ENCODE data around the gene BCL2L12. TPM values are rescaled to one million over a fixed set of nuclear protein-coding genes. Genes with fewer than 3 reads are reported as not detected.

BCL2L12 gene
- total RNA-seq, 1 experiment from 2014 or later, result 145 TPM

DNA sequence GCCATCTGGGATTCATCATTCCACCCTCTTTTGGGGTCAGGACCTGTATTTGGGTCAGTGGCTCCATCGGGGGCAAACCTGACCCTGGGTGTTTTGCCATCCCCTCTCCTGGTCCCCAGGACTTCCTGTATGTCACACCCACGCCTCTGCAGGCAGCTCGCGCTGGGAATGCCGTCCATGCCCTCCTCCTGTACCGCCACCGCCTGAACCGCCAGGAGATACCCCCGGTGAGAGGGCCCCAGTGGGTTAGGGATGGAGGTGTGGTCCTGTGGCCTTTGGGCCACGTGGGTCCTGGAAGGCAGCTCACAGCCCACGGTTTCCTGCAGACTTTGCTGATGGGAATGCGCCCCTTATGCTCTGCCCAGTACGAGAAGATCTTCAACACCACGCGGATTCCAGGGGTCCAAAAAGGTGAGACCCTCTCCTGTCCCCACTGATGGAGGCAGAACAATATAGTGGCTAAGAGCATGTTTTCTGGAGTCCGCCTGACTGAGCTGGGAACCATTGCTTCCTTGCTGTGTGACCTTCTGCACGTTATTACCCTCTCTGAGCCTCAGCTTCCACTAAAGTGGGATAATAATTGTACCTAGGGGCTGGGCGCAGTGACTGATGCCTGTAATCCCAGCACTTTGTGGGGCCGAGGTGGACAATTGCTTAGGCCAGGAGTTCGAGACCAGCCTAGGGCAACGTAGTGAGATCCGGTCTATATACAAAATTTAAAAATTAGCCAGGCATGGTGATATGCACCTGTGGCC lies 39.3 kb downstream of the BCL2L12 start:
- no peak overlapping the region for H4K5ac ChIP-seq (ENCODE audit: insufficient read length, low read depth, low read length)
- no peak overlapping the region for H2BK120ac ChIP-seq (ENCODE audit: low read depth, low read length, poor library complexity, severe bottlenecking)
- no peak overlapping the region for H3T11ph ChIP-seq (ENCODE audit: low read length)
- H2AFZ ChIP-seq (ENCODE audit: low read length), result no peak overlapping the region
- H4K8ac ChIP-seq (replicated peaks; ENCODE audit: insufficient read length, low read depth, low read length), result no peak overlapping the region
- H3K4ac ChIP-seq (ENCODE audit: low read depth, low read length), result no peak overlapping the region
- no peaks in the 10 kb centered on the region for H3K79me1 ChIP-seq (ENCODE audit: insufficient read depth, low read depth, low read length, poor library complexity, severe bottlenecking)
- no peak overlapping the region for H3K14ac ChIP-seq (ENCODE audit: insufficient read depth, low read length)
- H3K4me3 Mint-ChIP-seq, result no peak overlapping the region
- H3K27me3 Mint-ChIP-seq (ENCODE audit: low read depth), result no peaks in the 10 kb centered on the region; the same call in 1 of the 2 replicates
- no peak overlapping the region for H3K9ac ChIP-seq (ENCODE audit: extremely low read depth, insufficient read length, low read length)
- no peak for TF ChIP-seq CTCF (conservative IDR thresholded peaks at IDR 0.05)
- H3K9me3 ChIP-seq (ENCODE audit: control insufficient read depth, low read depth, low read length), result no peaks in the 10 kb centered on the region
- H3K23me2 ChIP-seq (ENCODE audit: insufficient read length, low read depth, low read length, poor library complexity, severe bottlenecking), result no peaks in the 10 kb centered on the region
- H2BK12ac ChIP-seq (ENCODE audit: insufficient read length, low read depth, low read length), result no peak overlapping the region
- no peak overlapping the region for H3K27ac Mint-ChIP-seq
- no peak overlapping the region for H2BK5ac ChIP-seq (ENCODE audit: insufficient read length, low read length)
- H4K91ac ChIP-seq (ENCODE audit: insufficient read length, low read depth, low read length), result no peak overlapping the region
- peaks cover 21 to 57% (median 51%) of the 10 kb centered on the region in 3 experiments for H3K36me3 Mint-ChIP-seq (ENCODE audit: insufficient read depth in 1 of 3, low read depth in 3 of 3)
- no peaks in the 10 kb centered on the region for H3K4me1 Mint-ChIP-seq
- no peak overlapping the region for H2AK5ac ChIP-seq (ENCODE audit: insufficient read length, low read length)
- no CpG with 5 or more reads among the region's 22 CpGs for WGBS (ENCODE audit: extremely low coverage, insufficient read length, low lambda C conversion rate)
- no peak overlapping the region for H2BK20ac ChIP-seq (ENCODE audit: low read depth, low read length, poor library complexity, severe bottlenecking)
- no peaks in the 10 kb centered on the region for H3K79me2 ChIP-seq (ENCODE audit: insufficient read depth, low read length)
- H3K18ac ChIP-seq (ENCODE audit: insufficient read length, low read depth, low read length), result no peak overlapping the region
- H4K20me1 ChIP-seq (ENCODE audit: control insufficient read depth, insufficient read depth, insufficient read length), result no peaks in the 10 kb centered on the region
- no peak for DNase-seq
- no peaks in the 10 kb centered on the region for H3K27me3 ChIP-seq (ENCODE audit: insufficient read depth, low read length)
- H3K4me2 ChIP-seq (ENCODE audit: insufficient read depth, insufficient read length, low read length), result no peak overlapping the region
- no peak overlapping the region for H2BK15ac ChIP-seq (ENCODE audit: low read depth, low read length)
- H3K9me3 Mint-ChIP-seq, result no peaks in the 10 kb centered on the region
- H3K4me1 ChIP-seq (ENCODE audit: insufficient read depth, low read length), result no peaks in the 10 kb centered on the region
- no peak overlapping the region for H3K27ac ChIP-seq (ENCODE audit: insufficient read length, low read depth, low read length)
- H3K56ac ChIP-seq (ENCODE audit: insufficient read length, low read depth, low read length), result no peak overlapping the region
- no peak overlapping the region for H3K23ac ChIP-seq (ENCODE audit: insufficient read length, low read depth, low read length)
